Hematopoietic multipotent progenitor cell treated with erythropoietin and hydrocortisone succinate and interleukin-3 and kit ligand, for 6 days (in vitro differentiated cells): Measurements from ENCODE around the gene CUL7.
"Not testable (repeated sequence)": the region's sequence is repeated elsewhere in the genome, so short reads cannot be mapped to it uniquely, and the experiment has no call there.

Source experiments
- DNase-seq: peaks from one replicate; pipeline ENCODE4 v3.0.0-alpha.2; 2015

Gene CUL7

GRCh38 chr6:43053545-43054205 lies at the start of gene CUL7:
Gene CUL7, minus strand, starts transcription at chr6:43053851. Its CDS starts 1,063 bp downstream, at chr6:43052788.
- DNase-seq: peak; percentile 98

- DNase-seq: no peak
These were observed 47.8 kb upstream of the CUL7 start for GRCh38 chr6:43101497-43101896.

GRCh38 chr6:43097502-43097901 lies 43.9 kb upstream of the CUL7 start:
- no peak for DNase-seq

- no peak for DNase-seq
These were observed 43.4 kb upstream of the CUL7 start for GRCh38 chr6:43097098-43097489.

- no peak for DNase-seq
These were observed 42.9 kb upstream of the CUL7 start for GRCh38 chr6:43096451-43097097.

- no peak for DNase-seq
These were observed 42.3 kb upstream of the CUL7 start for GRCh38 chr6:43095939-43096338.

GRCh38 chr6:43093436-43094289 lies 40.0 kb upstream of the CUL7 start:
- DNase-seq: peak; percentile 39

- DNase-seq: peak; percentile 45
These were observed 39.0 kb upstream of the CUL7 start for GRCh38 chr6:43092635-43093034.

- DNase-seq: no peak
These were observed 37.9 kb upstream of the CUL7 start for GRCh38 chr6:43091436-43091991.

GRCh38 chr6:43091020-43091419 lies 37.4 kb upstream of the CUL7 start:
- DNase-seq: no peak

- DNase-seq: no peak
These were observed 36.9 kb upstream of the CUL7 start for GRCh38 chr6:43090559-43090956.

- no peak for DNase-seq
These were observed 36.4 kb upstream of the CUL7 start for GRCh38 chr6:43089874-43090558.

GRCh38 chr6:43089467-43089866 lies 35.8 kb upstream of the CUL7 start:
- DNase-seq: no peak

GRCh38 chr6:43088654-43089056 lies 35.0 kb upstream of the CUL7 start:
- no peak for DNase-seq

- DNase-seq: no peak
These were observed 32.5 kb upstream of the CUL7 start for GRCh38 chr6:43086022-43086658.

- no peak for DNase-seq
These were observed 29.4 kb upstream of the CUL7 start for GRCh38 chr6:43082806-43083655.

GRCh38 chr6:43081922-43082321 lies 28.3 kb upstream of the CUL7 start:
- not testable (repeated sequence) for DNase-seq

- no peak for DNase-seq
These were observed 27.4 kb upstream of the CUL7 start for GRCh38 chr6:43081043-43081442.

GRCh38 chr6:43078691-43079090 lies 25.0 kb upstream of the CUL7 start:
- DNase-seq: no peak

GRCh38 chr6:43077981-43078511 lies 24.4 kb upstream of the CUL7 start:
- DNase-seq: no peak

GRCh38 chr6:43077333-43077809 lies 23.7 kb upstream of the CUL7 start:
- no peak for DNase-seq
